ENCODE measurements around the gene KLK15.

Gene KLK15

GRCh38 chr19:50794074-50794875 is 39.1 kb downstream of the KLK15 start:
- TF ChIP-seq CTCF (IDR thresholded peaks at IDR 0.05; ENCODE audit: control insufficient read depth, extremely low read depth, insufficient read depth), result peak; percentile 41
- peak; percentile 64 for DNase-seq (ENCODE audit: low read depth)

GRCh38 chr19:50793558-50794065 is 39.8 kb downstream of the KLK15 start:
- no peak overlapping the region for H3K4me3 ChIP-seq (ENCODE audit: low read depth, low read length)
- no peak for TF ChIP-seq CTCF (IDR thresholded peaks at IDR 0.05; ENCODE audit: control insufficient read depth, extremely low read depth, insufficient read depth)
- no peak for DNase-seq (ENCODE audit: low read depth)

More at GRCh38 chr19:50794074-50794875, 39.1 kb downstream of the KLK15 start:
- no peak overlapping the region for H3K4me3 ChIP-seq (ENCODE audit: low read depth, low read length)

- no peak overlapping the region for H3K4me3 ChIP-seq (ENCODE audit: low read depth, low read length)
- TF ChIP-seq CTCF (IDR thresholded peaks at IDR 0.05; ENCODE audit: control insufficient read depth, extremely low read depth, insufficient read depth), result no peak
- no peak for DNase-seq (ENCODE audit: low read depth)
Observed at GRCh38 chr19:50792272-50793250, 40.8 kb downstream of the KLK15 start.

GRCh38 chr19:50791594-50792271 is 41.6 kb downstream of the KLK15 start:
- H3K4me3 ChIP-seq (ENCODE audit: low read depth, low read length), result no peak overlapping the region
- DNase-seq (ENCODE audit: low read depth), result no peak
- no peak for TF ChIP-seq CTCF (IDR thresholded peaks at IDR 0.05; ENCODE audit: control insufficient read depth, extremely low read depth, insufficient read depth)

- no peak for DNase-seq (ENCODE audit: low read depth)
- no peak for TF ChIP-seq CTCF (IDR thresholded peaks at IDR 0.05; ENCODE audit: control insufficient read depth, extremely low read depth, insufficient read depth)
- no peak overlapping the region for H3K4me3 ChIP-seq (ENCODE audit: low read depth, low read length)
Observed at GRCh38 chr19:50790922-50791467, 42.4 kb downstream of the KLK15 start.

- TF ChIP-seq CTCF (IDR thresholded peaks at IDR 0.05; ENCODE audit: control insufficient read depth, extremely low read depth, insufficient read depth), result no peak
- no peak within 1 kb of the TSS for H3K4me3 ChIP-seq (ENCODE audit: low read depth, low read length)
- DNase-seq (ENCODE audit: low read depth), result no peak
Observed at GRCh38 chr19:50790396-50790795, 43.0 kb downstream of the KLK15 start, which contains the start of gene ACP4. Gene ACP4 (plus strand): TSS chr19:50790415. CDS start chr19:50790415, 0 bp downstream.
